ENCODE results near the gene GNB1L. TPM values are rescaled to one million over a fixed set of nuclear protein-coding genes. Genes with fewer than 3 reads are reported as not detected.

GNB1L gene
- total RNA-seq, 2 experiments from 2014 or later: 3.0 to 6.5 TPM

- no peak within 1 kb of the TSS for H3K27ac ChIP-seq (ENCODE audit: low read depth in 1 of 2, low read length in 2 of 2)
- H3K27ac Mint-ChIP-seq: no peak within 1 kb of the TSS
- POLR2A ChIA-PET: no interaction called here
Measured at GRCh38 chr22:19760058-19760950, 94.4 kb downstream of the GNB1L start, which contains the start of gene TBX1. TSS of gene TBX1 (plus strand) at chr22:19760778. CDS start at chr22:19760844, 66 bp downstream.

GRCh38 chr22:19759427-19760057, 95.1 kb downstream of the GNB1L start:
- ChIA-PET POLR2A (interaction anchor here (0.6 kb wide), 1 partner anchor 151 kb away, joined by 3 read pairs; no protein-coding TSS in a partner anchor), CTCF (interaction anchor here (2.1 kb wide), 1 partner anchor 29 kb away, joined by 5 read pairs; no protein-coding TSS in a partner anchor)
- Mint-ChIP-seq H3K4me3 (peak overlapping the region; percentile 85), H3K4me1 (ENCODE audit: low read depth) (peaks cover 36% of the 10 kb centered on the region), H3K9me3 (no peaks in the 10 kb centered on the region), H3K27ac (no peak overlapping the region), H3K36me3 (ENCODE audit: low read depth) (no peaks in the 10 kb centered on the region), H3K27me3 (peaks cover 70% of the 10 kb centered on the region)
- TF ChIP-seq CTCF (IDR thresholded peaks at IDR 0.05): no peak
- DNase-seq: no peak
- H3K27ac ChIP-seq (ENCODE audit: low read depth in 1 of 2, low read length in 2 of 2): no peak overlapping the region
- intact Hi-C loops (cut with DNase I, micrococcal nuclease): loop anchor here (5.0 kb wide), 1 partner anchor 133 kb away; no protein-coding TSS in a partner anchor
- ATAC-seq (ENCODE audit: poor library complexity): no peak
- peaks cover 65 to 81% of the 10 kb centered on the region in 2 experiments for H3K27me3 ChIP-seq (ENCODE audit: control insufficient read depth in 1 of 2, insufficient read depth in 2 of 2, low read length in 2 of 2)
- H3K9me3 ChIP-seq (ENCODE audit: control insufficient read depth in 1 of 2, insufficient read depth in 1 of 2, low read length in 2 of 2): peaks cover 0 to 40% of the 10 kb centered on the region in 2 experiments
- peaks cover 32% of the 10 kb centered on the region for H3K4me1 ChIP-seq (ENCODE audit: insufficient read depth, low read length)
- no peak overlapping the region for H3K4me3 ChIP-seq (ENCODE audit: low read length)
- no peaks in the 10 kb centered on the region for H3K36me3 ChIP-seq (ENCODE audit: insufficient read depth, low read length)

More at GRCh38 chr22:19760058-19760950, 94.4 kb downstream of the GNB1L start, which contains the start of gene TBX1:
- peaks cover 36% of the 10 kb centered on the region for H3K4me1 Mint-ChIP-seq (ENCODE audit: low read depth)
- Histone ChIP-seq H3K9me3 (ENCODE audit: control insufficient read depth in 1 of 2, insufficient read depth in 1 of 2, low read length in 2 of 2) (peaks cover 0 to 42% of the 10 kb centered on the region in 2 experiments), H3K27me3 (ENCODE audit: control insufficient read depth in 1 of 2, insufficient read depth in 2 of 2, low read length in 2 of 2) (peaks cover 68 to 81% of the 10 kb centered on the region in 2 experiments), H3K36me3 (ENCODE audit: insufficient read depth, low read length) (no peaks in the 10 kb centered on the region), H3K4me3 (ENCODE audit: low read length) (peak within 1 kb of the TSS; percentile 5), H3K4me1 (ENCODE audit: insufficient read depth, low read length) (peaks cover 29% of the 10 kb centered on the region)
- no peak for TF ChIP-seq CTCF (IDR thresholded peaks at IDR 0.05)
- no peaks in the 10 kb centered on the region for H3K36me3 Mint-ChIP-seq (ENCODE audit: low read depth)
- DNase-seq: no peak
- no peak for ATAC-seq (ENCODE audit: poor library complexity)
- H3K4me3 Mint-ChIP-seq: peak within 1 kb of the TSS; percentile 85
- H3K27me3 Mint-ChIP-seq: peaks cover 75% of the 10 kb centered on the region
- CTCF ChIA-PET: interaction anchor here (2.1 kb wide), 1 partner anchor 30 kb away, joined by 5 read pairs; no protein-coding TSS in a partner anchor
- intact Hi-C loops (cut with DNase I, micrococcal nuclease): no loop called here
- H3K9me3 Mint-ChIP-seq: no peaks in the 10 kb centered on the region

DNA sequence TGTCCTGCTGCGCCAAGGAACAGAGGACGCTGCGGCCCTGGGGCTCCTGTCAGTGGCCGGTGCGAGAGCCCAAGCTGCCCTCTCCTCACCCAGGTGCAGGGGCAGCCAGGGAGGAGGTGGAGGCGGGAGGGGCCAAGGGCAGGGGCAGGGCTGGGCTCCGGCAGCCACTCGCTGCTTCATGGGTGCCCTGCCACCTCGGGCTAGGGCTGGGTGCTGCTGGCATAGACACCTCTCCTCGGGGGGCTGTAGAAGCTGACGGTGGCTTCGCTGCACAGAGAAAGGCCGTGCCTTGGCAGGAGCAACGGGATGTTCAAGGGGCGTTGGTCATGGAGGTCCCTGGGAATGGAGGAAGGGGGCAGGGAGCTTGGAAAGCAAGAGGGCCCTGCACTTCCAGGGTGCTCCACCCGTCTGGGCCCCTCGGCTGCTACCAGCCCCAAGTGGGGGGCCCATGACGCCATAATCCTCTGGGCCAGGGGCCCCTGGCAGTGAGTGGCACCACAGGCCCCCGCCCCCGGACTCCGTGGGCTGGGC, 95.7 kb downstream of the GNB1L start:
- H3K27ac Mint-ChIP-seq: no peak overlapping the region
- H3K27ac ChIP-seq (ENCODE audit: low read depth in 1 of 2, low read length in 2 of 2): no peak overlapping the region
- DNase-seq: no peak
- no peak for TF ChIP-seq CTCF (IDR thresholded peaks at IDR 0.05)
- H3K4me3 Mint-ChIP-seq: no peak overlapping the region
- peaks cover 72% of the 10 kb centered on the region for H3K27me3 Mint-ChIP-seq
- peaks cover 65 to 81% of the 10 kb centered on the region in 2 experiments for H3K27me3 ChIP-seq (ENCODE audit: control insufficient read depth in 1 of 2, insufficient read depth in 2 of 2, low read length in 2 of 2)
- peaks cover 36% of the 10 kb centered on the region for H3K4me1 Mint-ChIP-seq (ENCODE audit: low read depth)
- no peak for ATAC-seq (ENCODE audit: poor library complexity)
- no peaks in the 10 kb centered on the region for H3K36me3 Mint-ChIP-seq (ENCODE audit: low read depth)
- ChIA-PET POLR2A (interaction anchor here (0.6 kb wide), 1 partner anchor 151 kb away, joined by 3 read pairs; no protein-coding TSS in a partner anchor), CTCF (interaction anchor here (2.1 kb wide), 1 partner anchor 29 kb away, joined by 5 read pairs; no protein-coding TSS in a partner anchor)
- H3K9me3 ChIP-seq (ENCODE audit: control insufficient read depth in 1 of 2, insufficient read depth in 1 of 2, low read length in 2 of 2): peaks cover 0 to 40% of the 10 kb centered on the region in 2 experiments
- intact Hi-C loops (cut with DNase I, micrococcal nuclease): loop anchor here (5.0 kb wide), 1 partner anchor 133 kb away; no protein-coding TSS in a partner anchor
- no peaks in the 10 kb centered on the region for H3K9me3 Mint-ChIP-seq
- no peaks in the 10 kb centered on the region for H3K36me3 ChIP-seq (ENCODE audit: insufficient read depth, low read length)
- H3K4me1 ChIP-seq (ENCODE audit: insufficient read depth, low read length): peaks cover 32% of the 10 kb centered on the region
- H3K4me3 ChIP-seq (ENCODE audit: low read length): no peak overlapping the region
